KOPT-K1 (cell line): ENCODE data around the gene ATG16L1.

ENCODE experiments used
- H3K27ac ChIP-seq: fragments of 200-600 bp; sonication (generic); 2 replicates; pipeline ENCODE4 v1.5.1; 2016; ENCODE audit warnings: antibody characterized with exemption, mild to moderate bottlenecking, low read depth, low read length; ENCODE audit not compliant: poor library complexity, severe bottlenecking
- H3K36me3 ChIP-seq: fragments of 200-600 bp; sonication (generic); 2 replicates; pipeline ENCODE4 v1.5.1; 2017; ENCODE audit warnings: antibody characterized with exemption, mild to moderate bottlenecking, low read length, moderate library complexity; ENCODE audit not compliant: insufficient read depth
- H3K9me3 ChIP-seq: fragments of 200-600 bp; sonication (generic); 2 replicates; pipeline ENCODE4 v1.5.1; 2017; ENCODE audit warnings: antibody characterized with exemption, low read length, mild to moderate bottlenecking; ENCODE audit not compliant: insufficient read depth, poor library complexity, severe bottlenecking

Gene ATG16L1

GRCh38 chr2:233285921-233286320 lies 34.4 kb downstream of the ATG16L1 start:
- Histone ChIP-seq H3K9me3 (no peaks in the 10 kb centered on the region), H3K36me3 (peaks cover 99% of the 10 kb centered on the region), H3K27ac (no peak overlapping the region)

DNA sequence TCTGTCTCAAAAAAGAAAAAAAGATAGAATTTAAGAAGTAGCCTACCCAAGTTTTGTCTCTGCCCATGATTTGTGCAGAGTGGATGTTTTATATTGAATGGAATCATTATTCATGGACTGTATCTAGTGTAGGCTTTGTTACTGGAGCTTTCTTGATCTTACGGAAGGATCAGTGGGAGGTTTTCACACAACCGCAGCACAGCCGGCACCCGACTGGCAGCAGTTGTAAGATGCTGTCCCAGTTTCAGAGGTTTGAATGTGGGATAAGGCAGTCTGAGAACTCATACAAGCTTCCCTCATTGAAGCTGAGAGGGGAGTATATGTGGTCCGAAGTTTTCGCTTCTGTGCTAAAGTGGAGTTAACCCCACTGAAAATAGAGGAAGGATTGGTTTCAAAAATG lies 36.4 kb downstream of the ATG16L1 start:
- no peaks in the 10 kb centered on the region for H3K9me3 ChIP-seq
- H3K36me3 ChIP-seq, result peaks cover 99% of the 10 kb centered on the region
- no peak overlapping the region for H3K27ac ChIP-seq

- H3K36me3 ChIP-seq, result peaks cover 99% of the 10 kb centered on the region
- H3K9me3 ChIP-seq, result no peaks in the 10 kb centered on the region
- H3K27ac ChIP-seq, result no peak overlapping the region
These were observed 37.2 kb downstream of the ATG16L1 start for GRCh38 chr2:233288663-233289062.

- H3K27ac ChIP-seq, result no peak overlapping the region
- H3K9me3 ChIP-seq, result no peaks in the 10 kb centered on the region
- peaks cover 100% of the 10 kb centered on the region for H3K36me3 ChIP-seq
These were observed 38.2 kb downstream of the ATG16L1 start for GRCh38 chr2:233289648-233290047.

GRCh38 chr2:233290051-233290845 lies 38.8 kb downstream of the ATG16L1 start:
- Histone ChIP-seq H3K9me3 (no peaks in the 10 kb centered on the region), H3K27ac (no peak overlapping the region), H3K36me3 (peaks cover 100% of the 10 kb centered on the region)

DNA sequence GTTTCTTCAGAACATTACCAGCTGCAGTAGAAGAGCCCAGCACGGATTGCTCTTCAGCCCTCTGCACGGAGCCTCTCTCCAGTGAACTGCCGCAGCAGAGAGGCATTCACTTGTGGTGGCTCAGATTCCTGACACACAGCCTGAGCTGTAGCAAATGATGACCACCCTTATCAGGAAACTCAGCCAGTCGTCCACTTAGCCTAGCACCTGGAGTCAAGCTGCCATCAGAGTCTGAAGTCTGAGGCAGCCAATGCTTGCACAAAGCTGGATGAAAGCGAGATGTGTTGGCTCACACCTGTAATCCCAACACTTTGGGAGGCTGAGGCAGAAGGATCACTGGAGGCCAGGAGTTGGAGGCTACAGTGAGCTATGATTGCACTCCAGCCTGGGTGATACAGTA lies 44.4 kb downstream of the ATG16L1 start:
- no peak overlapping the region for H3K27ac ChIP-seq
- H3K9me3 ChIP-seq, result no peaks in the 10 kb centered on the region
- peaks cover 63% of the 10 kb centered on the region for H3K36me3 ChIP-seq

- Histone ChIP-seq H3K36me3 (peaks cover 51% of the 10 kb centered on the region), H3K27ac (no peak overlapping the region)
These were observed 45.6 kb downstream of the ATG16L1 start for GRCh38 chr2:233297076-233297475.

DNA sequence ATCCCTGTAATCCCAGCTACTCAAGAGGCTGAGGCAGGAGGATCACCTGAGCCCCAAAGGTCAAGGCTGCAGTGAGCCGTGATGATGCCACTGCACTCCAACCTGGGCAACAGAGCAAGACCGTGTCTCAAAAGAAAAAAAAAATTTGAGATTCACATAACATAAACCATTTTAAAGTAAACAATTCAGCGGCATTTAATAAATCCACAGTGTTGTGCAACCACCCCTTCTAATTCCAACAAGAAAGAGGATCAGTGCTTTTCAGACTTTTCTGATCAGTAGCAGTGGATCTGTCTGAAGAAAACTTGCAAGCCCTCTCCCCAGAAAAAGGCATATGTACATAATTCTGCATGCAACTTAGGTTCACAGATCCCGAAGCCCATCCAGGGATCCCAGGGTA lies 48.9 kb downstream of the ATG16L1 start:
- Histone ChIP-seq H3K36me3 (peaks cover 18% of the 10 kb centered on the region), H3K27ac (no peak overlapping the region), H3K9me3 (no peaks in the 10 kb centered on the region)

More at GRCh38 chr2:233297076-233297475, 45.6 kb downstream of the ATG16L1 start:
- H3K9me3 ChIP-seq, result no peaks in the 10 kb centered on the region

GRCh38 chr2:233301248-233301647 lies 49.8 kb downstream of the ATG16L1 start:
- peaks cover 10% of the 10 kb centered on the region for H3K36me3 ChIP-seq
- H3K27ac ChIP-seq, result no peak overlapping the region
- no peaks in the 10 kb centered on the region for H3K9me3 ChIP-seq

- Histone ChIP-seq H3K9me3 (no peaks in the 10 kb centered on the region), H3K27ac (no peak overlapping the region), H3K36me3 (peaks cover 4% of the 10 kb centered on the region; the same call in 1 of the 2 replicates)
These were observed 50.3 kb downstream of the ATG16L1 start for GRCh38 chr2:233301811-233302210.

- no peaks in the 10 kb centered on the region for H3K9me3 ChIP-seq
- H3K36me3 ChIP-seq, result no peaks in the 10 kb centered on the region
- no peak overlapping the region for H3K27ac ChIP-seq
These were observed 51.8 kb downstream of the ATG16L1 start for GRCh38 chr2:233303252-233303651.

GRCh38 chr2:233307565-233307964 lies 56.1 kb downstream of the ATG16L1 start, which contains the start of gene SAG:
SAG (plus strand) TSS chr2:233307816; CDS start chr2:233309190, 1,374 bp downstream.
- H3K27ac ChIP-seq, result no peak within 1 kb of the TSS
- H3K36me3 ChIP-seq, result no peaks in the 10 kb centered on the region
- H3K9me3 ChIP-seq, result no peaks in the 10 kb centered on the region

DNA sequence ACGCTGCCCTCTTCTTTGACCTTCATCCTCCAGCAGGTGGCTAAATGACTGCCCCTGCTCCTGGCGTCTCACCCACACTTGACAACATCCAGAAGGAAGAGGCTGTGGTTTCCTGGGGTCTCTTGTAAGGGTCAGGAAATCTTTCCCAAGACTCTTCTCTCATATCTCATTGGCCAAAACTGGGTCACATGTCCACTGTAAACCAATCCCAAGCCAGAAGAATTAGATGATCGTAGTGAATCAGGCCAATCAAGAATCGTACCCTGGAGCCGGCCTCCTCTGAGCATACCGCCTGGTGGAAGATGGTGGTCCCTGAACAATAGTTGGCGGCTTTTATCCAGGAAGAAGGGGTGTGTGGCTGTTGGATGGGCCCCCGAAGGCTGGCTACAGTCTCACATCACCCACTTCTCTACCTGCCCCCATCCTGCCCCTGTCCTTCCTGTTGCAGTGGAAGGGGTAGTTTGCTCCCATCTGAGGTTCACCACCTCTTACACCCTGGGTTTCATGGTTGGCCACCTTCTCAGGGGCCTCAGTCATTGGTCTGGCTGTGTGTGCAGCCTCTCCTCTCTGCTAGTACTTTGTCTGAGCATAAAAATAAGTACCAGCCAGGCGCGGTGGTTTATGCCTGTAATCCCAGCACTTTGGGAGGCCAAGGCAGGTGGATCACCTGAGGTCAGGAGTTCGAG lies 59.9 kb downstream of the ATG16L1 start:
- Histone ChIP-seq H3K9me3 (no peaks in the 10 kb centered on the region), H3K36me3 (no peaks in the 10 kb centered on the region), H3K27ac (no peak overlapping the region)

DNA sequence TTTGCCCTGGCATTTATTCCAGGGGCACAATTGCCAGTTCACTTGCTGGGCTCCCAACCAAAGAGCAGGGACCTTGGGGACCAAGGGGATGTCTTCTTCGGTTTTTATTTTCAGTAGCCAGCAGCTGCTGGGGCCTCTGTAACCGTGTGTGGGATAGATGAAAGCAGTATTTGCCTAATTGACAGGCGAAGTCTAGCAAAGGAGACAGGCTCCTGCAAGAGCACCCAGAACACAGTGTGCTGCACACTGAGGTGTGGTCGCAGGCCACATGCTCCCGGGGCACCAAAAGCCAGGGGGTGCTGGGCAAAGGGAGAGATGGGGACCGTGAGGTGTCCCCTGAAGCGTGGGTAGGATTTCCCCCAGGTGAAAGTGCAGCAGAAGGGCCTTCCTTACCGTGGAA lies 61.4 kb downstream of the ATG16L1 start:
- Histone ChIP-seq H3K36me3 (no peaks in the 10 kb centered on the region), H3K9me3 (no peaks in the 10 kb centered on the region), H3K27ac (no peak overlapping the region)

GRCh38 chr2:233314180-233314925 lies 62.9 kb downstream of the ATG16L1 start:
- Histone ChIP-seq H3K36me3 (no peaks in the 10 kb centered on the region), H3K27ac (no peak overlapping the region), H3K9me3 (no peaks in the 10 kb centered on the region)
